Left hindlimb (tissue), 1 donor: ENCODE data around the gene NAT10.
A peak's percentile ranks its signal among the peaks of the same experiment; 100 is the strongest.
"Not testable (repeated sequence)": the region's sequence is repeated elsewhere in the genome, so short reads cannot be mapped to it uniquely, and the experiment has no call there.

Source experiments
- DNase-seq: peaks from one replicate; pipeline ENCODE4 v3.0.0-alpha.2; 2018

Gene NAT10

DNA sequence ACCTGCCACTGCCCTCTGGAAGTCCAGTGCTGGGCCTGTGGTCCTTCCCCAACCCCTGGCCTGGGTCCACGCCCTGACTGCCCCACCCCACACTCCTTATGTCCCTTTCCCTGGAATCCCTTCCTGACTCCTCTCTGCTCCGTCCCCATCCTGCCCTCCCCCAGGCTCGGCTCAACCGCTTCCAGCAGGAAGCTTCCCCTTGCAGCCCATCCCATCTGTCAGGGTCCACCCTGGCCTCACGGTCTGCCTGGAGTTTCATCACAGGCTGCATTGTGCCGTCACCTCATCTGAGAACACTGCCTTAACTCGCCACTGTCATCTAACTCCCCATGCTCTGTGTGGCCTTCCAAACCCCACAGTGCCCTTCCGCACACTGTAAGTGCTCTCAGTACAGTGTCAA is 64.3 kb downstream of the NAT10 start:
- no peak for DNase-seq

DNA sequence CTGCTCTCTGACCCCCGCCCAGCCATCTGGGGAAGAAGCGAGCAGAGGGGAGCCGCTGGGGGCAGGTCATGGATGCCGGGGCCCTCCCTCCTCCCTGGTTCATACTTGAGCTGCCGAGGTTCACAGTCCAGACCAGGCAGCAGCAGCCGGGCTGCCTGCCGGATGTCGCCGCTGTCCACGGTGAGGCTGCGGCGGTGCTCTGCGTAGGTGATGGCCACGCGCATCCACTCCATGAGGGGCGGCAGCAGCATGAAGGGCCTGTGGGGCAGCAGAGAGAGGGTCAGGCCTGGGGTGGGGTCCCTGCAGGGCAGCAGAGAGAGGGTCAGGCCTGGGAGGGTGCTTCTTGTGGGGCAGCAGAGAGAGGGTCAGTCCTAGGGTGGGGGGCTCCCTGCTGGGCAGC is 67.6 kb downstream of the NAT10 start:
- no peak for DNase-seq

DNA sequence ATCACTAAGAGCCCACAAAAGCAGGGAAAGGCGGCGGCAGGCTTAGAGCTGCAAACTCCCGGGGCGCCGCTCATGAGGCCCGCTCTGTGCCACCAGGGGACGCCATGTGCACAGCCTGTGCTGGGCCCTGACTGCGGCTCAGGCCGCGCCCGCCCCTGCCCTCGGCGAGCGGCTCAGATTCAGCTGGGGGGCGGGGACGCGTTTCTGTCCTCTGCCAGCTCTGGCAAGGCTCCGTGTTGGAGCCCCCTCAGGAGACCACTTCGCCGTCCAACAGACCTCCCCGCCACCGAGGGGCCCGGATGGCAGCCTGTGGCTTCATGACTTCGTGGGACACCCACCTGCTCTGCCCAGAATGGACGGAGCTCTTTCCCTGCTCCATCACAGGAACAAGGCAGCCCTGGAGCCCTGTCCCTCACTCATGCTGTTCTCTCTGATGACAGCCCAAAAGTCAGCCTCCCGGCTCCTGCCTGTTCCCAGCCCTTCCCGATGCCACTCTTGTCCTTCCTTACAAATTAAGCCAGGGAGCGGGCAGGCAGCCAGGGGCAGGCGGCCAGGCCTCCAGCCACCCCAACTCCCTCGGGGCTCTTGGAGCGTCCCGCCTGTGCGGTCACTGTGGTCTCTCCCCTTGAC is 69.1 kb downstream of the NAT10 start:
- peak; percentile 87 for DNase-seq

DNA sequence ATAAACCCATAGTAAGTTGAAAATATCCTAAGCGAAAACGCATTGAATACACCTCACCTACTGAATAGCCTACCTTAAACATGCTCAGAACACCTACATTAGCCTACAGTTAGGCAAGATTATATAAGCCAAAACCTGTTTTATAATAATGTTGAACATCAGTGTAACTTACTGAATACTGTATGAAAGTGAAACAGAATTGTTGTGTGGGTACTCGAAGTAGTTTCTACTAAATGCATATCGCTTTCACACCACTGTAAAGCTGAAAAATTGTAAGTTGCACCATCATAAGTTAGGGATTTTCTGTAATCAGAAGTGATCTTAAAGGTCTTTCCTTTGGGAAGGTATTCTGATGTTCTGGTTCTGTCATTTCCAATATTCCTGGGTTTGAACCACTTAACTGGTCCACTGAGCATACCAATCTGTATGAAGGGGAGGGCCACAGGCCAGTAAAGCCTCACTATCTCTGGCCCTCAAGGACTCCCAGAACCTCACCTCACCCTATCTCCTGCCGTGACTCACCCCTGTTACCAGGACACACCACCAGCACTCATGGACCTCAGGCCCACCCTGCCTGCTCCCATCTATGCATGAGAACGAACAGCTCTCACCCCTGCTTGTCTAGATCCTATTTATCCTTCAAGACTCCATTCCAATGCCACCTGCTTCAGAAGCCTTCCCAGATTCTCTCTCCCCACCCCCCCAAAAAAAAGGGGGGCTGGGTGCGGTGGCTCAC is 70.0 kb downstream of the NAT10 start:
- DNase-seq, result no peak

DNA sequence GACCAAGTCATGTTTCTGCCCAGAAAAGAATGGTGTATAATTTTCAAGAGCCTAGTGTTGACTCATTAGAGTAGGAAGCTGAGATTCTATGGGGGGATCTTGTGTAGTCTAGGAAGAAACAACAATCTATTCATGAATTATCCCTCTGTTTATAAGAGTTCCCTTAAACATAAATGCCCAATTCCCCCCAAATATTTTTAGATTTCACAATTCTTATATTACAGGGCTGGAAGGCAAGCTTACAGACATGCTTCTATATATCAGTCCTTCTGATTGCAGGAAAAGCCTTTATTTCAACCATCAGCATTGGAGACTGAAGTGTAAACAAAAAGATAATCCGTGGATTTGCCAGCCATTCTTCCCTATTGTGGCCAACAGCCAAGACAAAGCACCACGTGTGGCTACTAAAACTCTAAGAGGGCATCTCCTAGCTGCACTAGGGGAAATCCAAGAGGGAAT is 71.4 kb downstream of the NAT10 start:
- DNase-seq, result no peak

DNA sequence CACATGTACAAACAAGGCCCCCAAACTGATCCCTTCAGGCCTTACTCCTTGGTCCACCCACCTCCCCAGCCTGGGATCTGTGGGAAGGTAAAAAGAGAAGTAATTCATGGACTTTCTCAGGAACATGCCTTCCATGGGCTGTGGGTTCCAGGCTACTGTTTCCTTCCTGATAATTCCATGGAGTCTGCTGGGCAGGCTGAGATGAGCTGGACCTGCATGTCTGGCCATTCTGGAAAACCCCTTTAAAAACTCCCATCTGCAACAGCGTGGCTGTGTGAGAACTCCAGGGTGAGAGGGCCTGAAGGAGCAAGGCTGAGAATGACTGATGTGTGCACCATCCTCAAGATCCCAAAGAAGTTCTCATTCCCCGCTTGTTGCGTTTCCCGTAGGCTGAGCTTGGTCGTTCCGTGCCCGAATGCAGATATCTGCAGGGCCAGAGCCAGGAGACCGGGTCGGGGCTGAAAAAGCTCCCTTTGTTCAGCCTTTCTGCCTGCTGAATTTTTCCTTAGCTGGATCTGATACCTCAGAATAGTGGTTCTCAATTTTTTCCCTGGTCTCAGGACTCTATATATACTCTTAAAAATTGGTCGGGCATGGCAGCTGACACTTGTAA is 72.9 kb downstream of the NAT10 start:
- no peak for DNase-seq

DNA sequence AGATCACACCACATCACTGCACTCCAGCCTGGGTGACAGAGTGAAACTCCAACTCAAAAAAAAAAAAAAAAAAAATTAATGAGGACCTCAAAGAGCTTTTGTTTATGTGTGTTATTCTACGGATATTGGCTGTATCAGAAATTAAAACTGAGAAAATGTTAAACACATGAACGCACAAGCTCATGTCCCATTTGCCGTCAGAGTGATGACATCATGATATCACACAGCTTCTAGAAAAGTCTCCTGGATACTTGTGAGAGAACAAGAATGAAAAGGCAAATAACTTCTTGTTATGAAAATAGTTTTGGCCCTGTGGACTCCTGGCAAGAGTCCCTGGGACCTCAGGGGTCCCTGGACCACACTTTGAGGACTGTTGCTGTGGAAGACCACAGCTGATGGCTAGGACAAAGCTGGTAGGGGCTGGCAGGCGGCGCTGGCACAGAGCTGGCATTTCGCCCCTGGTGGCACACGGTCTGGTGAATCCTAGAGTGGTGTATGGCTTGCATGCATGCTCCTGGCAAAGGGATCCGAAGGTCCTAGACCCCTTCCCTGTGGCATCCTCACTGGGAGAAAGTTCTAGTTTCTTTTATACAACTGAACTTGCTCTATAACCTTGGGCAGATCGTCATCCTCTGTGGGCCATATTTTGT is 73.7 kb downstream of the NAT10 start:
- DNase-seq, result no peak

DNA sequence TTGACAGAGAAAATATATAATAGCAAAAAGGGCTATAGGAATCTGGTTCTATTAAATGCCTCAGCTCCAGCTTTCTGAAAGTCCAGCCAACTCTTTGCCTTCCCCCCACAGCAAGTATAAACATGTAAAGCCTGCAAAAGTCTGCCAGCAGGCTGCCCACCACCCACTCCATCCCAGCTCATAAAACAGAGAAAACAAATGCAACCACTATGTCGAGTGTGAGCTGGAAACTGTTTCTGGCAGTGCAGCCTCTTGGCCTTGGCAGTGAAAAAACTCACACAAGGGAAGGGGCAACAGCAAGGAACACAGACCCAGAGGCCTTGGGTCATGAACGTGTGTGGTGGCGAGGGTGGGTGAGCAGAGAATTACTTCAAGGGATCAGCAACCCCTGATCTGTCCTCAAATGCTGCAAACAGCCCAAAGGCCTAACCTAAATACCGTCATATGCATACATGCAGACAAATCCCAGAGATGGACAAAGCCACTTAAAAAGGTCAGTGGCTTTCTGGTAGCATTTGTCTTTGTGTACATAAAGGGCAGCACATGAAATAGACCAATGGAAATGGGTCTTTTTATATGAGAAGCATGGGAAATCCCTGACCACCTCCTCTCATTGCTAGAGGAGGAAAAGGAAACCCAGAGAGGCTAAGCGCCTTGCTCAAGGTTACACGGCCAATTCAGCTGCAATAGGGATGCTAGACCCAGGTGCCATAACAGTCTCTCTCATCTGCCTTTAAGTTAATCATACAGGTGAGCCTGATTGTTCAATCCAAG is 74.8 kb downstream of the NAT10 start:
- peak; percentile 59 for DNase-seq

DNA sequence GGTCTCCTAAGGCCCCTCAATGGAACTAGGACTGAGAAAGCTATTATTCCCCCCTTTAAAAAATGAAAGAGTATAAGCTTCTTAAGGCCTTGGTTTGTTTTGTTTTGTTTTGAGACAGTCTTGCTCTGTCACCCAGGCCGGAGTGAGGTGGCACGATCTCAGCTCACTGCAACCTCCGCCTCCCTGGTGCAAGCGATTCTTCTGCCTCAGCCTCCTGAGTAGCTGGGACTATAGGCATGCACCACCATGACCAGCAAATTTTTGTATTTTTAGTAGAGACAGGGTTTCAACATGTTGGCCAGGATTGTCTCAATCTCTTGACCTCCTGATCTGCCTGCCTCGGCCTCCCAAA is 75.4 kb downstream of the NAT10 start:
- DNase-seq, result not testable (repeated sequence)

DNA sequence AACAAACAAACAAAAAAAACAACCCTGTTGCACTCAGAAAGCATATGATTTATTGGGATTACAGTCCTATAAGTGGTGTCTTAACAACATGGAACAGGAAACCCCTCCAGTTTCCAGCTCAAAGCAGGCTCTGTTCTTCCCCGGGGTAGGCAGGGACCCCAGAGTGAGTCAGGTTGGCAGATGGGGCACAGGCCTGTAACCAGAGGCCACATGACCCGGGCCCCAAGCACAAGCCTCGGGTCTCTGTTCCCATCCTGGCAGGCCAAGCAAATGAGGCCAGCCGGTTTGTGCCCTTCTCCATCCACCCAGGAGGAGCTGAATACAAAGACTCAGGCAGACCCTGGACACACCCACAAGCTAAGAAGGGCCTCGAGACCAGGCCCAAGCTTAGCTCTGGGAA is 75.8 kb downstream of the NAT10 start:
- no peak for DNase-seq

DNA sequence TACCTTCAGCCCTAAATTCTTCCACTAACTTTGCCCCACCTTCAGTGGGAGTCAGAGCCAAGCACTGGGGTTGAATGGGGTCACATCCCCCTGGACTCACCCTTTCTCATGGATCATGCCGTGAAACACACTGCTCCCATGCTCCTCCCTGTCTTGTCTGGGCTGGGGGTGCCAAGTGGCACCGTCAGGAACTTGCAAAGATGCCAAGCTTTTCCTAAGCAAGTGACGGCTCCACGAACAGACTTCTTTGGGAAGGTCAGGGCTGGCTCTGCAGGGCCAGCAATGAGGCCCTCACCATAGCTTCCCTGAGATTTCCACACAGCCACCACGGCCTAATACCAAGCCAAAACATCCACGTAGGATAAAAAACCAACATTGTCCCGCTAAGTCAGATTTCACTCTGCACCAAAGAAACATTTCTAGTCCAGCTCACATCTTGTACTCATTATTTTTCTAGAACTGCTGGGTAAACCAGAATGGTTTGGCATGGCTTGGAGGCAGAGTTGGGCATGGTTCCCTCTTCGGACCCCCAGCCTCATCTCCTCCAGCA is 76.5 kb downstream of the NAT10 start:
- DNase-seq, result no peak

DNA sequence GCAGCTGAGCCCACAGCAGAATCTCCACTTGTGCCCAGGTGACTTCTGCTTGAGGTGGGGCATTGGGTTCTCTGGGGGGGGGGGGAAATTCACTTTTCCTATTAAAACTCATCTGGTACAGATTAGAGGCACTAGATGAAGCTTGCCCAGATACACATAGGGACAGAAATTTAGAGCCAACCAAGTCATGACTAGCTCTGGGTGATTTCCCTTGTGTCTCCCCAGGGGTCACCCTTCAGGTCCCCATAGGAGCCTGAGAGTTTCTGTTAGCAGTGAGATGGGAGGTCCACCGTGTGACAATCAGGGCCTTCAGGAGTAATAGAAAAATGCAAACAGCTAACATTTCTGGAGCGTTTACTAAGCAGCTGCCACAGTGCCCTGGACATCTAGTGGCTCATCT is 77.0 kb downstream of the NAT10 start:
- no peak for DNase-seq

DNA sequence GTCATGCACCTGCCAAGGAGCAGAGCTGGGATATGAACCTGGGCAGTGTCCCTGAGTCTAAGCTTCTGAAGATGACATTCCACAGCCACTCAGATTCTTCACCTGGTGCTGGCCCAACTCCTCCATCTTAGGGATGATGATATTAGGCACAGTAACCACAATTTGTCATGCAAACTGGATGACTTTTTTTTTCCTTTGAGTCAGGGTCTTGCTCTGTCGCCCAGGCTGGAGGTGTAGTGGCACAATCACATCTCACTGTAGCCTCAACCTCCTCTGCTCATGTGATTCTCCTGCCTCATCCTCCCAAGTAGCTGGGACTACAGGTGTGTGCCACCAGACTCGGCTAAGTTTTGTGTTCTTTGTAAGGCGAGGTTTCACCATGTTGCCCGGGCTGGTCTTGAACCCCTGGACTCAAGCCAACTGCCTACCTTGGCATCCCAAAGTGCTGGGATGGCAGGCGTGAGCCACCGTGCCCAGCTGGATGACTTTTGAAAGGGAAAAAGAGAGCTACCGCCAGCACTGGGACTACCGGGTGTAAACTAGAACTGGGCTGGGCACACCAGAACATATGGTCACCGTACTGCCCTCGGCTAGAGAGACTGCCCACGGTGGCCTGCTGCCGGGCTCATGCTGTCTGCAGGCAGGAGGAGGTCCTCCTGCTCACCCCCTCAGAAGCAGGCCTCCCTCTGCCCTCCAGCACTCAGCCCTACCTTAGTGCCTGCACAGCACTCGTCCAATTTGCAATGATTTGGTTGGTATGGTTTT is 77.7 kb downstream of the NAT10 start:
- no peak for DNase-seq

DNA sequence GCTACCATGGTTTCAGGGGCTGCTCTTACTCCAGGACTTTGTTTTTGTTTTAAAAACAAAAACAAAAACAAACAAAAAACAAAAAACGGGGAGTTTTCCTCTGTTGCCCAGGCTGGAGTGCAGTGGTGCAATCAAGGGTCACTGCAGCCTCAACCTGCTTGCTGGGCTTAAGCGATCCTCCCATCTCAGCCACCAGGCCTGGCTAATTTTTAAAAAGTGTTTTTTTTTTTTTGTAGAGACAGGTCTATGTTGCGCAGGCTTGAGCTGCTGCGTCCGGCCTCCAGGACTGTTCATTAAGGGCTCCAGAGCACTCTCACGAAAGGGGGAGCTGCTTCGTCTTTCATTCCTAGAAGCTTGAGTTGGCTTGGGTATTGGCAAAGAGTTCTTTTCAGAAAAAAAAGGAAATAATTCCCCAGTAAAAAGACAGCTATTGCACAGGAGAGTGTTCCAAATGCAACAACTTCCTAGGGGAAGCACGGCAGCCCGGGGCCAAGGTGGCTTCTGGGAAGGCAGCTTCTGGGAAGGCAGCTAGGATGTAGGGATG is 78.5 kb downstream of the NAT10 start:
- DNase-seq, result no peak

DNA sequence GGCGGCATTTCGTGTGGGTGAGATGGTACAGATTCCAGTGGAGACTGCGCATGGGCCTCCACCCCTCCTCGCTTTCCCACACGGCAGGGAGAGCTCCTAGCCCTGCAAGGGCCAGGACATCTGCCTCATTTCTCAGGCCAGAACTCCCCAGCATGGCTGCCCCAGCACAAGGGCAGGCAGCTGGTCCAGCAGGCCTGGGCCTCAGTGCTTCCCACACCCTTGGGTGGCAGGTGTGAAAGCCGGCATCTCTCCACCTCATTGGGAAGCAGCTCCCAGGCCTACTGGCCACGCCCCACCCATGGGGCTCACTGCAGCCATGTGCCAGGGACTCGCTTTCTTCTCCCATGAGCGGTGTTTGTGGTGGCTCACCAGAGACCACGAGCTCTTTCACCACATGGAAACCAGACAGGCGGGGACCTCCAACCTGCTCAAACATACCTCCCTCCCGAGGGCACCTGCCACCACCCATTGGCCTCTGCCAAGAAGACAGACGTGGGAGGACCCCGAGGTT is 79.1 kb downstream of the NAT10 start:
- DNase-seq, result no peak

DNA sequence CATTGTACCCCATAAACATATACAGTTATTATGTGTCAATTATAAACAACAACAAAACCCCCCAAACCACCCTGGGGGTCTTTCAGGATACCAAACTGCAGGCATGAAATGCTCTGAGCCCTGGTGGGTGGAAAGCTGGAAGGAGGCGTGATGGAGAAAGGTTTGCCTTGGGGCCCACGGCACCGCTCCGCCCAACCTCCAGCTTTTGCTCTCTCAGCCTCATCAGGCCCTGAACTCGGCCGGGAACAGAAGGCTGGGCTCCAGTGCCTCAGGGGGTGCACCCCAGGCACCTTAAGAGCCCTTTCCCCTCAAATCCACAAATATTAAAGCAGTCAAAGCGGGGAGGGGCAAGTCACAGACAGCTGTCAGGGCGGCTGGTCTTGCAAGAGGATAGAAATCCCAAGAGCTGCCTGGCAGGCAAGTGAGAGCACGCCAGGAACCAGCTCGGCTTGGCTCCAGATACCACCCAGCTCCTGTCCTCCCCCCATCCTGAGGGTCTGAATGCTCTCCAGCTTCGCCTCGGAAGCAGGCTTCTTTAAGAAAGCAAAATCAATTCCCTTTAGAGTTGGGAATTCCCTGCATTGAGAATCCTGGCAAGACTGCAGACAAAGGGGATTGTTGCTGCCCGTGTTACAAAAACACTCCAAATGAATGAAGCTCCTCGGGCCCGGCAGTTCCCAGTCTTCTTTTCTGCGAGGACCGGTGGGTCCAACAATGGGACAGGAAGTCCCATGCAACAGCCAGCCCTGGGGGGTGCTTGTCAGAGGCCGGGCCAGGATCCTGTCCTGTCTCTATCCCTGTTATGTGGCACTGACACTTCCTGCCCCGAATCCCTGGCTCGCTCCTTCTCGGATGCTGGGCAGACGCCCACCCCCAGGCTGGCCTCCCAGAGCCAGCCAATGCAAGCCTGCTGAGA is 80.8 kb downstream of the NAT10 start:
- DNase-seq, result no peak

DNA sequence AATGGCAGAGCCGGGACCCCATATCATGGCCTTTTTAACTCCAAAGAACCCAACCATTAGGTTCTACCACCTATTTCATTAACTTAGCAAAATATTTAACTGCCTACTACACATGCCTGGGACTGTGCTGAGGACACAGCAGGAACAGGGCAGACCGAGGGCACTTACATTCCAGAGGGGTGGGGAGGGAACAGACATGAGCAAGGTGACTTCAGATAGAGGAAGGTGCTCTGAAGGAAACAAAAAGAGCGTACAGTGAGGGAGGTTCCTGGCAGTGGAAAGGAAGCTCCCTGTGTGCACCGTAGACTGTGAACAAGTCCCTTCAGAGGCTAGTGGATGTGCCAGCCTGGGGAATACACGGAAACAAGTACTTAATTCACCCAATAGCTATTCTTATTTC is 82.8 kb downstream of the NAT10 start:
- no peak for DNase-seq

DNA sequence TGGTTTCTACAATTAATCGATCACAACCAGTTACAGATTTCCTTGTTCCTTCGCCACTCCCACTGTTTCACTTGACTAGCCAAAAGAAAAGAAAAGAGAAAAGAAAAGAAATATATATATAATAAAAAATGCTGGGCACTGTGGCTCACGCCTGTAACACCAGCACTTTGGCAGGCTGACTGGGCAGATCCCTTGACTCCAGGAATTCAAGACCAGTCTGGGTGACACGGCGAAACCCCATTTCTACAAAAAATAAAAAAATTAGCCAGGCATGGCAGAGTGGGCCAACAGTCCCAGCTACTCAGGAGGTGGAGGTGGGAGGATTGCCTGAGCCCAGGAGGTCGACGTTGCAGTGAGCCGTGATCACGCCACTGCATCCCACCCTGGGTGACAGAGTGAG is 83.8 kb downstream of the NAT10 start:
- no peak for DNase-seq

DNA sequence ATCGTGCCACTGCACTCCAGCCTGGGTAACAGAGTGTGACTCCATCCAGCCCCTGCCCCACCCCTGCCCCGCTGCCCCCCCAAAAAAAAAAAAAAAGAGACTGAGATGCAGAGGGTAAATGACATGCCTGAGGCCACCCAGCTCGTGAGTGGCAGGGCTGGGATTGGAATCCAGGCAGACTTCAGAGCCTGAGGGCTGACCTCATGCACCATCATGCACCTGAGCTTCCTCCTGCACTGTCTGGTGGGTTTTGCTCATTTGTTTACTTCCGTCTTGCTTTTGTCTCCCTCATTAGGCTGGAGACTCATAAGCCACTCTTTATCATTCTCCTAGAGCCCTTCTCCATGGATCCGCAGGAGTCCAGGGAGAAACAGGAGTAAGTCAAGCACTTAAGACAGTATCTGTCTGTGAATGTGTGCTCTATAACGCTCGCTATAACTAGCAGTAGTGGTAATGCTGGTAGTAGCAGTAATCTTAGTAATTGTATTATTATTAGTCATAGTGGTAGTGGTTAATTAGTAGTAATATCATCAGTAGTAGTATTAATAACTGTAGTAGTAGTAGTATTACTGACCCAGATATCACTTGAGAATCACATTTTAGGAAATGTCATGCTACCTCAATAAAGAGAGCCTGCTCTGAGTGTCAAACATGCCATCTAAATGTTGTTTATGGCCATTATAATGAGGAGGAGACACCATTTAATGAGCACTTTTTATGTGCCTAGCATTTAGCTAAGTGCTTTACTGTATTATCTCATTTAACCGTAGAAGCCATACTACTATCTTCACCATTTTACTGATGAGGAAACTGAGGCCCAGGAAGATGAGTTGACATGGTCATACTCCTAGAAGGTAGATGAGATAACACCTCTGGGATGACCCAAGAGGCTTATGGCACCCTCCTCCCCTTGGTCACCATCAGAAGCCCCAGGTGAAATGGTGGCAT is 85.0 kb downstream of the NAT10 start:
- DNase-seq, result no peak
